Neuronal stem cell (in vitro differentiated cells): ENCODE results near the gene LRP1.

Experiments used
- DNase-seq: peaks from one replicate; pipeline ENCODE4 v3.0.0-alpha.2; 2013; ENCODE audit warnings: low spot score
- H2AFZ ChIP-seq: one replicate; pipeline ENCODE4 v1.6.1; 2013; ENCODE audit warnings: mild to moderate bottlenecking, low read length, inconsistent platforms
- H2AK5ac ChIP-seq: 2 replicates; pipeline ENCODE4 v1.6.1; 2013; ENCODE audit warnings: low read depth, mild to moderate bottlenecking, inconsistent platforms, low read length, moderate library complexity, mixed read lengths
- H2BK120ac ChIP-seq: 2 replicates; pipeline ENCODE4 v1.6.1; 2013; ENCODE audit warnings: low read depth, mild to moderate bottlenecking, inconsistent platforms, low read length, moderate library complexity, mixed read lengths
- H2BK12ac ChIP-seq: one replicate; pipeline ENCODE4 v1.6.1; 2013; ENCODE audit warnings: low read length, inconsistent platforms
- H2BK15ac ChIP-seq: 2 replicates; pipeline ENCODE4 v1.6.1; 2013; ENCODE audit warnings: mild to moderate bottlenecking, low read length, inconsistent platforms, mixed read lengths
- H2BK5ac ChIP-seq: one replicate; pipeline ENCODE4 v1.6.1; 2013; ENCODE audit warnings: inconsistent platforms, mild to moderate bottlenecking, low read length, moderate library complexity
- H3K14ac ChIP-seq: one replicate; pipeline ENCODE4 v1.6.1; 2013; ENCODE audit warnings: low read length, inconsistent platforms
- H3K18ac ChIP-seq: 2 replicates; pipeline ENCODE4 v1.6.1; 2013; ENCODE audit warnings: low read length, inconsistent platforms
- H3K23ac ChIP-seq: 2 replicates; pipeline ENCODE4 v1.6.1; 2013; ENCODE audit warnings: low read depth, mild to moderate bottlenecking, mixed read lengths, low read length, inconsistent platforms; ENCODE audit not compliant: poor library complexity
- H3K27ac ChIP-seq: replicated peaks from 3 replicates; pipeline ENCODE4 v1.5.1; 2013; ENCODE audit warnings: low read length, inconsistent platforms
- H3K27me3 ChIP-seq, 3 experiments: 2 replicates each; pipeline ENCODE4 v1.6.1; 2013; ENCODE audit warnings: low read length in 3 of 3, mild to moderate bottlenecking in 2 of 3, inconsistent platforms in 1 of 3, low read depth in 1 of 3, mixed read lengths in 1 of 3, moderate library complexity in 1 of 3; ENCODE audit not compliant: control insufficient read depth in 3 of 3, insufficient read depth in 3 of 3
- H3K36me3 ChIP-seq, 2 donors: replicated peaks in 1 of 2; 2 replicates each; pipeline ENCODE4 v1.6.1; 2013; ENCODE audit warnings: low read length in 2 of 2; ENCODE audit not compliant: control insufficient read depth in 2 of 2, insufficient read depth in 2 of 2
- H3K4ac ChIP-seq: 2 replicates; pipeline ENCODE4 v1.6.1; 2013; ENCODE audit warnings: inconsistent platforms, mild to moderate bottlenecking, low read length, moderate library complexity
- H3K4me1 ChIP-seq, 2 donors: 1 replicate in 1 of 2; 2 replicates in 1 of 2; pipeline ENCODE4 v1.6.1; 2013; ENCODE audit warnings: low read length in 2 of 2, low read depth in 1 of 2; ENCODE audit not compliant: control insufficient read depth in 2 of 2, insufficient read depth in 1 of 2
- H3K4me2 ChIP-seq: one replicate; pipeline ENCODE4 v1.6.1; 2013; ENCODE audit warnings: mild to moderate bottlenecking, low read length, inconsistent platforms; ENCODE audit not compliant: insufficient read depth, poor library complexity, severe bottlenecking
- H3K4me3 ChIP-seq, 2 donors: 2 replicates each; pipeline ENCODE4 v1.5.1; 2013; ENCODE audit warnings: low read length in 2 of 2, mild to moderate bottlenecking in 2 of 2, inconsistent platforms in 1 of 2, moderate library complexity in 1 of 2
- H3K79me1 ChIP-seq: one replicate; pipeline ENCODE4 v1.6.1; 2013; ENCODE audit warnings: low read depth, mild to moderate bottlenecking, inconsistent platforms, low read length, moderate library complexity
- H3K9ac ChIP-seq: one replicate; pipeline ENCODE4 v1.6.1; 2013; ENCODE audit warnings: mild to moderate bottlenecking, low read depth, low read length, inconsistent platforms; ENCODE audit not compliant: poor library complexity
- H3K9me3 ChIP-seq, 2 donors: replicated peaks in 1 of 2; 2 replicates each; pipeline versions ENCODE3 to v1.6.1; 2013; ENCODE audit warnings: low read length in 2 of 2, mild to moderate bottlenecking in 2 of 2, inconsistent platforms in 1 of 2, low read depth in 1 of 2, mixed read lengths in 1 of 2, moderate library complexity in 1 of 2; ENCODE audit not compliant: control insufficient read depth in 2 of 2, insufficient read depth in 1 of 2
- H4K8ac ChIP-seq: one replicate; pipeline ENCODE4 v1.6.1; 2013; ENCODE audit warnings: low read depth, mild to moderate bottlenecking, inconsistent platforms, low read length, moderate library complexity
- H4K91ac ChIP-seq: one replicate; pipeline ENCODE4 v1.6.1; 2013; ENCODE audit warnings: low read length, low read depth, mild to moderate bottlenecking, inconsistent platforms; ENCODE audit not compliant: poor library complexity
- WGBS, 2 donors: extraction: QIAGEN DNeasy Blood & Tissue Kit; methylation state at CpG; one replicate each; pipeline ENCODE4 v1.1.7; 2013; ENCODE audit warnings: missing lambda C conversion rate in 2 of 2, mixed read lengths in 1 of 2; ENCODE audit not compliant: insufficient read length in 2 of 2, insufficient replicate concordance in 1 of 2; ENCODE audit errors: extremely low coverage in 2 of 2; 5-methylcytosine and 5-hydroxymethylcytosine counted together

The LRP1 gene

GRCh38 chr12:57095440-57095839 is 32.8 kb upstream of the LRP1 start:
- H2BK5ac ChIP-seq: no peak overlapping the region
- H3K23ac ChIP-seq: no peak overlapping the region
- no peak overlapping the region for H3K9ac ChIP-seq
- H2BK120ac ChIP-seq: no peak overlapping the region
- no peak overlapping the region for H4K8ac ChIP-seq
- no CpG with 5 or more reads among the region's 3 CpGs for WGBS, 2 donors
- no peaks in the 10 kb centered on the region for H3K27me3 ChIP-seq
- H4K91ac ChIP-seq: no peak overlapping the region
- no peak overlapping the region for H2AK5ac ChIP-seq
- H2BK12ac ChIP-seq: no peak overlapping the region
- no peak overlapping the region for H3K4me2 ChIP-seq
- H3K4me1 ChIP-seq: peaks cover 36 to 37% of the 10 kb centered on the region in 2 donors
- H3K9me3 ChIP-seq: no peaks in the 10 kb centered on the region
- no peak for DNase-seq
- H3K27ac ChIP-seq: no peak overlapping the region
- H3K14ac ChIP-seq: no peak overlapping the region
- no peak overlapping the region for H2BK15ac ChIP-seq
- no peak overlapping the region for H3K4ac ChIP-seq
- H3K18ac ChIP-seq: no peak overlapping the region
- H3K79me1 ChIP-seq: peaks cover 16% of the 10 kb centered on the region
- no peak overlapping the region for H2AFZ ChIP-seq
- peaks cover 39 to 94% of the 10 kb centered on the region in 2 donors for H3K36me3 ChIP-seq
- H3K4me3 ChIP-seq: no peak overlapping the region

- Histone ChIP-seq H3K4me1 (peaks cover 29 to 31% of the 10 kb centered on the region in 2 donors), H3K9me3 (no peaks in the 10 kb centered on the region), H3K23ac (peak overlapping the region; percentile 18), H4K8ac (no peak overlapping the region), H3K27ac (no peak overlapping the region), H3K27me3 (no peaks in the 10 kb centered on the region), H3K4me2 (no peak overlapping the region), H3K4me3 (no peak overlapping the region), H3K14ac (no peak overlapping the region), H3K4ac (no peak overlapping the region), H4K91ac (no peak overlapping the region), H2BK12ac (no peak overlapping the region), H3K36me3 (peaks cover 34 to 87% of the 10 kb centered on the region in 2 donors), H2AK5ac (no peak overlapping the region), H2AFZ (no peak overlapping the region), H3K18ac (no peak overlapping the region), H2BK120ac (no peak overlapping the region), H2BK5ac (no peak overlapping the region), H3K9ac (peak overlapping the region; percentile 33), H3K79me1 (peaks cover 11% of the 10 kb centered on the region), H2BK15ac (no peak overlapping the region)
- no peak for DNase-seq
- WGBS, 2 donors: no CpG with 5 or more reads among the region's 6 CpGs
Measured at GRCh38 chr12:57096099-57096572, 32.1 kb upstream of the LRP1 start.

- Histone ChIP-seq H3K4me3 (no peak overlapping the region), H3K4me2 (no peak overlapping the region), H2AK5ac (no peak overlapping the region), H2BK12ac (no peak overlapping the region), H3K4me1 (peaks cover 27 to 28% of the 10 kb centered on the region in 2 donors), H3K36me3 (peaks cover 29 to 83% of the 10 kb centered on the region in 2 donors), H3K14ac (no peak overlapping the region), H3K9me3 (no peaks in the 10 kb centered on the region), H2AFZ (no peak overlapping the region), H4K91ac (no peak overlapping the region), H2BK15ac (no peak overlapping the region), H4K8ac (no peak overlapping the region), H3K4ac (no peak overlapping the region), H3K9ac (peak overlapping the region; percentile 57), H3K23ac (peak overlapping the region; percentile 8), H3K79me1 (peaks cover 10% of the 10 kb centered on the region), H3K18ac (peak overlapping the region; percentile 40), H3K27ac (no peak overlapping the region), H2BK5ac (peak overlapping the region; percentile 19), H3K27me3 (no peaks in the 10 kb centered on the region), H2BK120ac (peak overlapping the region; percentile 38)
- no CpG with 5 or more reads among the region's 8 CpGs for WGBS, 2 donors
- DNase-seq: no peak
Measured at GRCh38 chr12:57096748-57097553, 31.3 kb upstream of the LRP1 start.

GRCh38 chr12:57097554-57097835 is 30.8 kb upstream of the LRP1 start:
- Histone ChIP-seq H3K18ac (no peak overlapping the region), H2BK5ac (no peak overlapping the region), H3K27me3 (no peaks in the 10 kb centered on the region), H3K4me2 (no peak overlapping the region), H4K8ac (no peak overlapping the region), H2BK12ac (no peak overlapping the region), H3K79me1 (peaks cover 10% of the 10 kb centered on the region), H3K4ac (no peak overlapping the region), H3K9me3 (no peaks in the 10 kb centered on the region), H3K14ac (no peak overlapping the region), H3K27ac (no peak overlapping the region), H3K9ac (no peak overlapping the region), H2AFZ (no peak overlapping the region), H4K91ac (no peak overlapping the region), H3K23ac (no peak overlapping the region), H3K4me1 (peaks cover 29 to 30% of the 10 kb centered on the region in 2 donors), H2BK120ac (no peak overlapping the region), H2AK5ac (no peak overlapping the region), H3K4me3 (no peak overlapping the region), H3K36me3 (peaks cover 23 to 83% of the 10 kb centered on the region in 2 donors), H2BK15ac (no peak overlapping the region)
- DNase-seq: no peak
- no CpG with 5 or more reads among the region's 8 CpGs for WGBS, 2 donors
